ENCODE data around the gene STKLD1. TPM values are rescaled to one million over a fixed set of nuclear protein-coding genes. Genes with fewer than 3 reads are reported as not detected.

STKLD1 gene
- total and polyA plus RNA-seq, 12 donors: 0.71 to 6.0 (median 2.2) TPM; not detected in 2

DNA sequence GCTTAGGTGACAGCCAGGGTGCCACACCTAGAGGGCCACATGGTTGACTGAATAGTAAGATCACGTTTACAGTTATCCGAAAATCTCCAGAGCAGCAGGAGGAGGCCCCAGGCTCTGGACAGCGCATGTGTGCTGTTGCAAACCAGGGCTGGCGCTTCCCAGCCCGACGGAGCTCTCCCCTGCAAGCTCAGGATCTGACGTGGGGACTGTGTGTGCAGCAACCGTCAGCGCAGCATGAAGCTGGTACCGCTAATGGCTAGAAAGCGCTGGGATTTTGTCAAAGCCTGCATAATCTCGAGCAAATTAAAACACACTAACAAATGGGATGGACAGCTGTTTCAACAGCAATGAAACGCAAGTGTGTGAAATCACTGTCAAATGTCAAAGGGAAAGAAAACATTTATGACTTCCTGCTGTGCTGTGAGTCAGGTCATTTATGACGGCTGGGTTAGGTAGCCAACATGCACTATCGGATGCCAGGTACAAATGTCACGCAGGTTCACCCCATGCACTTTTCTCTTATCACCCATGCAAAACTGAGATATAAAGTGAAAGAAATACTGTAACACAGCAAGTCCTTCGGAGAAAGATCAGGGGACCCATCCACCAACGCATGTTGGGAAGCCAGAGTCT is 7.8 kb upstream of the STKLD1 start:
- Histone ChIP-seq H3K27ac (peak overlapping the region in 2 of 5 donors; percentile 63 to 69), H3K9me3 (replicated peaks in 1 of 3) (no peaks in the 10 kb centered on the region), H3K4me3 (no peak overlapping the region), H3K27me3 (no peaks in the 10 kb centered on the region), H3K4me1 (replicated peaks in 1 of 2) (peaks cover 15 to 71% of the 10 kb centered on the region in 2 donors), H3K36me3 (replicated peaks in 1 of 2) (peaks cover 0 to 57% of the 10 kb centered on the region in 2 donors)
- DNase-seq: peak in 2 of 7 donors; percentile 35 to 86
- intact Hi-C loops (cut with DNase I): no loop called here
- TF ChIP-seq POLR2A (IDR thresholded peaks at IDR 0.05): no peak
- TF ChIP-seq, protein P1, sequence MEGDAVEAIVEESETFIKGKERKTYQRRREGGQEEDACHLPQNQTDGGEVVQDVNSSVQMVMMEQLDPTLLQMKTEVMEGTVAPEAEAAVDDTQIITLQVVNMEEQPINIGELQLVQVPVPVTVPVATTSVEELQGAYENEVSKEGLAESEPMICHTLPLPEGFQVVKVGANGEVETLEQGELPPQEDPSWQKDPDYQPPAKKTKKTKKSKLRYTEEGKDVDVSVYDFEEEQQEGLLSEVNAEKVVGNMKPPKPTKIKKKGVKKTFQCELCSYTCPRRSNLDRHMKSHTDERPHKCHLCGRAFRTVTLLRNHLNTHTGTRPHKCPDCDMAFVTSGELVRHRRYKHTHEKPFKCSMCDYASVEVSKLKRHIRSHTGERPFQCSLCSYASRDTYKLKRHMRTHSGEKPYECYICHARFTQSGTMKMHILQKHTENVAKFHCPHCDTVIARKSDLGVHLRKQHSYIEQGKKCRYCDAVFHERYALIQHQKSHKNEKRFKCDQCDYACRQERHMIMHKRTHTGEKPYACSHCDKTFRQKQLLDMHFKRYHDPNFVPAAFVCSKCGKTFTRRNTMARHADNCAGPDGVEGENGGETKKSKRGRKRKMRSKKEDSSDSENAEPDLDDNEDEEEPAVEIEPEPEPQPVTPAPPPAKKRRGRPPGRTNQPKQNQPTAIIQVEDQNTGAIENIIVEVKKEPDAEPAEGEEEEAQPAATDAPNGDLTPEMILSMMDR (IDR thresholded peaks at IDR 0.05): no peak
- WGBS, 4 donors: 52 to 59% (median 55%) methylated on average over 16 to 18 of the region's 18 CpGs

DNA sequence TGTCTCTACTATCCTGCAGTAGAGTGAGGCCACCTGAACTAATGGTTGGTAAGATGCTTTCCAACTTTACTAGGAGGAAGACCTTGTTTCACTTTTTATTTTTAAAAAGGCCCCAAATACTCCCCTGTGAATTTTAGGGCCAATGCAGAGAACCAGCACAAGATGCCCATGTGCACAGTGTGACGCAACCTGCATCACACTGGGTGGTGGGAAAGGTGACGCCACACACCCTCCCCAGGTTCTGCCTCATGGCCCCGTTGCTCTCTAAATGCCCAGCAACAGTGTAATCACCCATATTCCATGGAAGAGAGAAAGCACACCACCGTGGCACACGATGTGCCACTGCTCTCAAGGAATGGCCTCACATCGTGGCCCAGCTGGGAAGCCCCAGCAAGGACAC is 6.7 kb upstream of the STKLD1 start:
- Histone ChIP-seq H3K4me1 (replicated peaks in 1 of 2) (peaks cover 20 to 76% of the 10 kb centered on the region in 2 donors), H3K27ac (peak overlapping the region in 2 of 5 donors; percentile 63 to 69), H3K36me3 (replicated peaks in 1 of 2) (peaks cover 0 to 49% of the 10 kb centered on the region in 2 donors), H3K27me3 (no peaks in the 10 kb centered on the region), H3K9me3 (replicated peaks in 1 of 3) (no peaks in the 10 kb centered on the region), H3K4me3 (no peak overlapping the region)
- WGBS, 4 donors: 58 to 76% (median 67%) methylated on average over 6 of the region's 6 CpGs
- intact Hi-C loops (cut with DNase I): no loop called here
- no peak for DNase-seq
- TF ChIP-seq, protein P1 (IDR thresholded peaks at IDR 0.05): no peak
- no peak for TF ChIP-seq POLR2A (IDR thresholded peaks at IDR 0.05)

DNA sequence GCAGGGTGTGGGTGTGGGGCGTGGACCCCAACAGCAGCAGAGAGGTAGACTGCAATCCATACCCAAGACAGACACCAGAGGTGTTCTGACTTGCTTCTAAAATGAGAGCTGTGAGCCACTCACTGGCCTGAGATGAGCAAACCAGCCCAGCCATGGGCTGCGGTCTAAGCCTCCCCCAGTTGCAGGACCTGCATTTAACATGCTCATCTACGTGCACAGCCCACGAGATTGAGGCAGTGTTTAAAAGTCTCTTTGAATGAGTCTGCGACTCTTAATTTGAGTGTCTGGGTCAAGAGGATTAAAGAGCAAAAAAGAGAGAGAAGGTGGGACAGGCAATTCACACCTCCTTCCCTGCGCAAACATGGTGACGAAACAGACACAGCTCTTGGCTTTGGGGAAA is 6.2 kb upstream of the STKLD1 start:
- TF ChIP-seq, protein P1 (IDR thresholded peaks at IDR 0.05): no peak
- TF ChIP-seq POLR2A (IDR thresholded peaks at IDR 0.05): no peak
- WGBS, 4 donors: 85 to 91% (median 88%) methylated on average over 6 to 7 of the region's 7 CpGs
- no peaks in the 10 kb centered on the region for H3K27me3 ChIP-seq
- intact Hi-C loops (cut with DNase I): no loop called here
- no peak for DNase-seq
- H3K9me3 ChIP-seq (replicated peaks in 1 of 3): no peaks in the 10 kb centered on the region
- peak overlapping the region in 1 of 5 donors; percentile 63 for H3K27ac ChIP-seq
- peaks cover 0 to 44% of the 10 kb centered on the region in 2 donors for H3K36me3 ChIP-seq (replicated peaks in 1 of 2)
- H3K4me3 ChIP-seq: no peak overlapping the region
- peaks cover 23 to 79% of the 10 kb centered on the region in 2 donors for H3K4me1 ChIP-seq (replicated peaks in 1 of 2)

DNA sequence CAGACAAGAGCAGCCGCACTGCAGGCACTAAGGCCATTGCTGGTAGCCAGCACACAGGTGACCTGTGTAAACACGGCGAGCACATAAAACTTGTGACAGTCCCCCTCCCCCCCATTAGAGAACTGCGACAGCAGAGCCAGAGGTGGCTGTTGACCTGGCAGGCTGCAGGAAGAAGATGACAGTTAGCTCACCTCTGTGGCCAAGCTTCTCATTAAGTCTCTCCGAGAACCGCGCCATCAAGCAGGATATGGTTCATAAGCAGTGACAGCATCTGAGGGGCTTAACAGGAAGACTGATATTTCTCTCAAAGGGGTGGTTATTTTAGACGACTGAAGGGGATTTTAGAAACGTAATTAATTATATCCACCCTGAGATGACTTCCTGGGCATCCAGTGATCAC is 5.5 kb upstream of the STKLD1 start:
- TF ChIP-seq, protein P1 (IDR thresholded peaks at IDR 0.05): no peak
- TF ChIP-seq POLR2A (IDR thresholded peaks at IDR 0.05): no peak
- DNase-seq: no peak
- peaks cover 0 to 36% of the 10 kb centered on the region in 2 donors for H3K36me3 ChIP-seq (replicated peaks in 1 of 2)
- no peaks in the 10 kb centered on the region for H3K9me3 ChIP-seq (replicated peaks in 1 of 3)
- H3K4me1 ChIP-seq (replicated peaks in 1 of 2): peaks cover 23 to 79% of the 10 kb centered on the region in 2 donors
- intact Hi-C loops (cut with DNase I): no loop called here
- 74 to 79% (median 76%) methylated on average over 9 of the region's 9 CpGs for WGBS, 4 donors
- H3K27me3 ChIP-seq: no peaks in the 10 kb centered on the region
- H3K4me3 ChIP-seq: no peak overlapping the region
- peak overlapping the region in 2 of 5 donors; percentile 3 to 28 for H3K27ac ChIP-seq
